A673 (cell line): ENCODE results near the gene BBS5.

Experiments used
- CTCF ChIP-seq: fragments of 300-800, 200-600 bp; sonication (generic); conservative IDR thresholded peaks from 2 replicates; pipeline ENCODE4 v1.5.1; 2017; ENCODE audit warnings: low read depth, mild to moderate bottlenecking, antibody characterized with exemption, low read length, moderate library complexity, mixed read lengths
- EZH2 ChIP-seq: fragments of 200-600 bp; sonication (generic); IDR thresholded peaks from 2 replicates; pipeline ENCODE4 v1.6.1; 2017; ENCODE audit warnings: borderline replicate concordance, low read depth, mild to moderate bottlenecking, mixed read lengths, antibody characterized with exemption, low read length; ENCODE audit not compliant: poor library complexity, severe bottlenecking

DNA sequence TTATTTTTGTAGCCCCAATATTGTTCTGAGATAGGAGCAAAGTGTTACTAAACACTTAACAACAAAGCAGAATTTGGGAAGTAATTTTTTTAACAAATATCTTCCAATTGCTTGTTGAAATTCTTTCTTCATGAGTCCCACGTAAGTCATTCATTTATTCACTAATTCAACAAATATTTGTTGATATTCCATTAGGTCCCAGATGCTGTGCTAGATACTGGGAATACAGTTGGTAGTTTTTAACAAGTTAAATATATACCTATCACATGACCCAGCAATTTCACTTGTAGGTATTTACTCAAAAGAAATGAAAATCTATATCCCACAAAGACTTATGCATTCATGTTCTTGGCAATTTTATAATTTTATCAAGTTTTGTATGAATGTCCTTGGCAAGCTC, 7.0 kb upstream of the BBS5 start:
- TF ChIP-seq CTCF = no peak
- TF ChIP-seq EZH2 = no peak
